Endodermal cell (in vitro differentiated cells): ENCODE results near the gene SH3BGRL3. TPM values are rescaled to one million over a fixed set of nuclear protein-coding genes. Genes with fewer than 3 reads are reported as not detected.

ENCODE experiments used
- DNase-seq: peaks from one replicate; pipeline ENCODE4 v3.0.0-alpha.2; 2017
- H3K27ac ChIP-seq: 2 replicates; pipeline ENCODE4 v1.5.1; 2013; ENCODE audit warnings: mild to moderate bottlenecking, low read depth, low read length, moderate library complexity
- H3K27me3 ChIP-seq: 2 replicates; pipeline ENCODE4 v1.6.1; 2013; ENCODE audit warnings: mild to moderate bottlenecking, low read length, moderate library complexity; ENCODE audit not compliant: insufficient read depth, control insufficient read depth, poor library complexity, severe bottlenecking
- H3K36me3 ChIP-seq: 2 replicates; pipeline ENCODE4 v1.7.0; 2013; ENCODE audit warnings: mild to moderate bottlenecking, low read length, moderate library complexity; ENCODE audit not compliant: control insufficient read depth, insufficient read depth
- H3K4me1 ChIP-seq: one replicate; pipeline ENCODE4 v1.7.0; 2013; ENCODE audit warnings: low read length; ENCODE audit not compliant: control insufficient read depth, insufficient read depth
- H3K4me3 ChIP-seq: 2 replicates; pipeline ENCODE4 v1.5.1; 2013; ENCODE audit warnings: mild to moderate bottlenecking, low read length, moderate library complexity
- H3K9ac ChIP-seq: 2 replicates; pipeline ENCODE4 v1.6.1; 2013; ENCODE audit warnings: mild to moderate bottlenecking, low read length, moderate library complexity; ENCODE audit not compliant: poor library complexity, severe bottlenecking; ENCODE audit errors: extremely low read depth
- H3K9me3 ChIP-seq: 2 replicates; pipeline ENCODE4 v1.6.1; 2013; ENCODE audit warnings: mild to moderate bottlenecking, low read length, moderate library complexity; ENCODE audit not compliant: control insufficient read depth
- H3K27ac Mint-ChIP-seq: 2 replicates; pipeline ENCODE4 v1.8.0; 2020; ENCODE audit warnings: mixed read lengths
- H3K27me3 Mint-ChIP-seq: 2 replicates; pipeline ENCODE4 v1.8.0; 2021; ENCODE audit warnings: mild to moderate bottlenecking, mixed read lengths; ENCODE audit not compliant: insufficient read depth
- H3K36me3 Mint-ChIP-seq: 2 replicates; pipeline ENCODE4 v1.8.0; 2020; ENCODE audit warnings: low read depth, mixed read lengths
- H3K4me1 Mint-ChIP-seq: 2 replicates; pipeline ENCODE4 v1.8.0; 2020; ENCODE audit warnings: mixed read lengths
- H3K4me3 Mint-ChIP-seq: 2 replicates; pipeline ENCODE4 v1.8.0; 2020; ENCODE audit warnings: mild to moderate bottlenecking, moderate library complexity, mixed read lengths
- H3K9me3 Mint-ChIP-seq: 2 replicates; pipeline ENCODE4 v1.8.0; 2020; ENCODE audit warnings: mild to moderate bottlenecking, mixed read lengths
- WGBS, 2 experiments: methylation state at CpG; one replicate each; pipeline versions ENCODE4 v1.1.5 to v1.1.7; 2013; ENCODE audit warnings: missing lambda C conversion rate in 2 of 2, mixed read lengths in 1 of 2; ENCODE audit not compliant: insufficient coverage in 1 of 2, insufficient read length in 1 of 2; 5-methylcytosine and 5-hydroxymethylcytosine counted together
- total RNA-seq, 2 donors: library from RNA; stranded (reverse); fragmentation: NEBNext Ultra II Directional in 1 of 2; extraction: Animal tissue kit (Norgen Biotek cat#: 25700) in 1 of 2; gene quantifications; 2 replicates in 1 of 2; 3 replicates in 1 of 2; pipeline ENCODE4 v1.2.1, GENCODE V29; 2021
- TF ChIP-seq, protein P1 (sequence below): fragments of 200-600 bp; sonication (generic); conservative IDR thresholded peaks from 2 replicates; pipeline ENCODE4 v1.5.0; 2021; ENCODE audit warnings: antibody characterized with exemption, mild to moderate bottlenecking

SH3BGRL3 gene
- total RNA-seq, 2 donors from 2014 or later, result 119 to 132 TPM

DNA sequence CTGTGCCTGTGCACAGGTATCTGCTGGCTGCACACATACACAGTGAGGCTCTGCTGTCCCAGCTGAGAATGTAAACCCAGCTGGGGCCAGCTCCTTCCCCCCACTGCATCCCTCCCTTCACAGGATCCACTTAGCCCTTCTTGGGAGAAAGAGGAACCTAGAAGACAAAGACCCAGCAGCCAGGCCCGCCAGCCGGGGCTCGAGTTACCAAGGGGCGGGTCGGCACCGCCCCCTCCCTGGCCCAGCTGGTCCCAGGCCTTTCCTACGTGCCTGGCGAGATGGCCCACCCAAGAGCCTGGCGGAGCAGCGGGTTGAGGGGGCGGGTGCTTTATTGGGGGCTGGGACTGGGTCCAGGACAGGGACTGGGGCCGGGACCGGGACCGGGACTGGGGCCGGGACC lies 2.1 kb downstream of the SH3BGRL3 start:
- Histone ChIP-seq H3K27ac (peak overlapping the region; percentile 86), H3K4me3 (peak overlapping the region; percentile 86), H3K9ac (no peak overlapping the region), H3K27me3 (no peaks in the 10 kb centered on the region), H3K36me3 (peaks cover 21% of the 10 kb centered on the region), H3K4me1 (peaks cover 13% of the 10 kb centered on the region), H3K9me3 (no peaks in the 10 kb centered on the region)
- TF ChIP-seq, protein P1, sequence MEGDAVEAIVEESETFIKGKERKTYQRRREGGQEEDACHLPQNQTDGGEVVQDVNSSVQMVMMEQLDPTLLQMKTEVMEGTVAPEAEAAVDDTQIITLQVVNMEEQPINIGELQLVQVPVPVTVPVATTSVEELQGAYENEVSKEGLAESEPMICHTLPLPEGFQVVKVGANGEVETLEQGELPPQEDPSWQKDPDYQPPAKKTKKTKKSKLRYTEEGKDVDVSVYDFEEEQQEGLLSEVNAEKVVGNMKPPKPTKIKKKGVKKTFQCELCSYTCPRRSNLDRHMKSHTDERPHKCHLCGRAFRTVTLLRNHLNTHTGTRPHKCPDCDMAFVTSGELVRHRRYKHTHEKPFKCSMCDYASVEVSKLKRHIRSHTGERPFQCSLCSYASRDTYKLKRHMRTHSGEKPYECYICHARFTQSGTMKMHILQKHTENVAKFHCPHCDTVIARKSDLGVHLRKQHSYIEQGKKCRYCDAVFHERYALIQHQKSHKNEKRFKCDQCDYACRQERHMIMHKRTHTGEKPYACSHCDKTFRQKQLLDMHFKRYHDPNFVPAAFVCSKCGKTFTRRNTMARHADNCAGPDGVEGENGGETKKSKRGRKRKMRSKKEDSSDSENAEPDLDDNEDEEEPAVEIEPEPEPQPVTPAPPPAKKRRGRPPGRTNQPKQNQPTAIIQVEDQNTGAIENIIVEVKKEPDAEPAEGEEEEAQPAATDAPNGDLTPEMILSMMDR, result no peak
- Mint-ChIP-seq H3K4me3 (peak overlapping the region; percentile 76), H3K4me1 (peaks cover 29% of the 10 kb centered on the region), H3K36me3 (peaks cover 17% of the 10 kb centered on the region), H3K27me3 (no peaks in the 10 kb centered on the region), H3K27ac (peak overlapping the region; percentile 87), H3K9me3 (no peaks in the 10 kb centered on the region)
- 23 to 42% methylated on average over 3 to 15 of the region's 15 CpGs for WGBS, 2 experiments
- DNase-seq, result peak; percentile 92

DNA sequence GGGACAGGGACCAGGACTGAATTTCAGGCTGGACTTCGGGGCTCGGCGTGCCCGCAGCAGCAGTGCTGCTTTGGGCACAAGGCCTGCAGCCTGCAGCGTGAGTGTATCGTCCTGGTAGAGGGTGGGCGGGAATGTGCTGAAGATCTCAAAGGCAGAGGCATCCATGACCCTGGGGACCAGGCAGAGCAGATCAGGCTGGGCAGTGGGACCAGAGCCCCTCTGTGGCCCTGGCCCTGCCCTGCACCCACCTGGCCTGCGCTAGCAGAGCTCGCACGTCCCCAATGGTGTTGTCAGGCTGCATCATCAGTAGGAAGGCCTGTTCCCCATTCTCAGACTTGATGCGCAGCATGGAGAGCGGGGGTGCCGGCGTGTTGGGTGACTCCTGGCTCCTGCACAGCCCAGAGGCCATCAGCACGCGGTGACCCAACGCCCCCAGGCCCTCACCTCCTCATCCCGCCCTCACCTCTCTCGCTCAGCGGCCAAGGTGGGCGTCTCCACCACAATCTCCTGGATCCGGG lies 2.6 kb downstream of the SH3BGRL3 start:
- TF ChIP-seq, protein P1, result no peak
- peak overlapping the region; percentile 55 for H3K27ac Mint-ChIP-seq

DNA sequence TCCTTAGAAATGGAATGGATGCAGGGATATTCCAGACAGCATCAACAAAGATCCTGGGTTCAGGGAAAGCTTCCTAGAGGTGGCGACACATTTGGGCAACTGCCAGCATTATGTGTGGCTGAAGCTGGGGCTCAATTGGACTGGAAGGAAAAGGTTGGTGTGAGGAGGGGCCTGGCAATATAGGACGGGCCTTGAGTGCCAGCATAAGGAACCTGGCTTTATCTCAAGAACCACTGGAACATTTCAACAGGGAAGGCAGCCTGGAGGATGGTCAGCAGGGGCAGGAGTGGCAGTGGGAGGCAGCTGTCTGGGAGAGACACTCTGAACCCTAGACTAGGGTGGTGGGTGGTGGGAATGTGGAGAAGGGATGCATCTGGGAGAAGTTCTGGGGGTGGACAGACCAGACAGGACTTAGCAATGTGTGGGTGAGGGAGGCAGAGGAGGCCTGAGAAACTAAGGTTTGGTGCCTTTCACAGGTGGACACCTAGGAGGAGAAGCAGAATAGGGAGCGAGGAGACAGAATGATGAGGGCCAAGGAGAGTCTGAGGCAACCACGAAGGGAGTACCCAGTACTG lies 3.5 kb downstream of the SH3BGRL3 start:
- Mint-ChIP-seq H3K4me1 (peaks cover 27% of the 10 kb centered on the region), H3K36me3 (peaks cover 9% of the 10 kb centered on the region), H3K27me3 (no peaks in the 10 kb centered on the region), H3K27ac (no peak overlapping the region), H3K9me3 (no peaks in the 10 kb centered on the region), H3K4me3 (no peak overlapping the region)
- Histone ChIP-seq H3K36me3 (peaks cover 11% of the 10 kb centered on the region), H3K4me3 (no peak overlapping the region), H3K9me3 (no peaks in the 10 kb centered on the region), H3K4me1 (peaks cover 11% of the 10 kb centered on the region), H3K9ac (no peak overlapping the region), H3K27me3 (no peaks in the 10 kb centered on the region), H3K27ac (no peak overlapping the region)
- no peak for DNase-seq
- TF ChIP-seq, protein P1, result no peak
- 89 to 93% methylated on average over 4 of the region's 4 CpGs for WGBS, 2 experiments

More for the DNA sequence above, 2.6 kb downstream of the SH3BGRL3 start:
- Histone ChIP-seq H3K27me3 (no peaks in the 10 kb centered on the region), H3K9me3 (no peaks in the 10 kb centered on the region), H3K9ac (no peak overlapping the region), H3K4me3 (no peak overlapping the region), H3K36me3 (peaks cover 17% of the 10 kb centered on the region), H3K4me1 (peaks cover 11% of the 10 kb centered on the region), H3K27ac (peak overlapping the region; percentile 86)
- no peaks in the 10 kb centered on the region for H3K9me3 Mint-ChIP-seq
- peak; percentile 65 for DNase-seq
- WGBS, 2 experiments, result 86 to 89% methylated on average over 13 to 22 of the region's 22 CpGs
- H3K4me3 Mint-ChIP-seq, result no peak overlapping the region
- H3K36me3 Mint-ChIP-seq, result peaks cover 12% of the 10 kb centered on the region
- H3K27me3 Mint-ChIP-seq, result no peaks in the 10 kb centered on the region
- H3K4me1 Mint-ChIP-seq, result peaks cover 27% of the 10 kb centered on the region
